Fibroblast of lung (primary cell): ENCODE data around the gene MT1HL1. TPM values are rescaled to one million over a fixed set of nuclear protein-coding genes. Genes with fewer than 3 reads are reported as not detected.

Experiments
- DNase-seq, 2 donors: peaks; one replicate each; pipeline versions ENCODE4 v3.0.0 to v3.0.0-alpha.2; 2010; ENCODE audit warnings: low read depth in 2 of 2
- H2AFZ ChIP-seq: 2 replicates; pipeline ENCODE4 v1.5.1; 2012; ENCODE audit warnings: low read length, control low read depth, inconsistent platforms
- H3K27ac ChIP-seq: 2 replicates; pipeline ENCODE4 v1.5.1; 2011; ENCODE audit warnings: low read length, control low read depth; ENCODE audit not compliant: insufficient read depth
- H3K27me3 ChIP-seq: 2 replicates; pipeline ENCODE4 v1.5.1; 2011; ENCODE audit warnings: mild to moderate bottlenecking, low read length; ENCODE audit not compliant: control insufficient read depth, insufficient read depth
- H3K36me3 ChIP-seq: 2 replicates; pipeline ENCODE4 v1.5.1; 2011; ENCODE audit warnings: low read length; ENCODE audit not compliant: control insufficient read depth, insufficient read depth
- H3K4me1 ChIP-seq: 2 replicates; pipeline ENCODE4 v1.5.1; 2011; ENCODE audit warnings: low read length; ENCODE audit not compliant: control insufficient read depth, insufficient read depth; ENCODE audit errors: extremely low read depth
- H3K4me2 ChIP-seq: 2 replicates; pipeline ENCODE4 v1.5.1; 2011; ENCODE audit warnings: low read length, control low read depth; ENCODE audit not compliant: insufficient read depth; ENCODE audit errors: extremely low read depth
- H3K4me3 ChIP-seq, 4 experiments: fragments of 200-600 bp in 1 of 4; sonication (generic) in 1 of 4; replicated peaks in 1 of 4; 2 replicates each; pipeline ENCODE4 v1.5.1; 2011 to 2016; ENCODE audit warnings: low read length in 4 of 4, low read depth in 3 of 4, mild to moderate bottlenecking in 3 of 4, control low read depth in 2 of 4, inconsistent platforms in 1 of 4, mixed read lengths in 1 of 4; ENCODE audit not compliant: insufficient read depth in 1 of 4; ENCODE audit errors: control extremely low read depth in 1 of 4
- H3K79me2 ChIP-seq: 2 replicates; pipeline ENCODE4 v1.5.1; 2012; ENCODE audit warnings: mild to moderate bottlenecking, low read length, inconsistent platforms; ENCODE audit not compliant: control insufficient read depth, insufficient read depth
- H3K9ac ChIP-seq: 2 replicates; pipeline ENCODE4 v1.5.1; 2011; ENCODE audit warnings: mild to moderate bottlenecking, low read length, control low read depth; ENCODE audit not compliant: insufficient read depth
- H3K9me3 ChIP-seq: 2 replicates; pipeline ENCODE4 v1.5.1; 2012; ENCODE audit warnings: low read depth, low read length; ENCODE audit not compliant: control insufficient read depth, insufficient read depth
- H4K20me1 ChIP-seq: 2 replicates; pipeline ENCODE4 v1.5.1; 2011; ENCODE audit warnings: low read length; ENCODE audit not compliant: control insufficient read depth, insufficient read depth; ENCODE audit errors: extremely low read depth
- EZH2 ChIP-seq: IDR thresholded peaks from 2 replicates; pipeline ENCODE4 v1.5.1; 2012; ENCODE audit warnings: low read length, control low read depth, mild to moderate bottlenecking; ENCODE audit errors: missing control alignments
- polyA plus RNA-seq, 2 donors: library from polyadenylated mRNA; depleted of rRNA in 1 of 2; stranded (reverse) in 1 of 2; unstranded in 1 of 2; fragments of >200 nt; gene quantifications; 2 replicates each; pipeline ENCODE4 v1.2.1, GENCODE V29; 2011 to 2012; ENCODE audit warnings: missing spikeins in 1 of 2
- total RNA-seq: library from RNA; depleted of rRNA; stranded (reverse); fragments of >200 nt; gene quantifications from 2 replicates; pipeline ENCODE4 v1.2.1, GENCODE V29; 2014
- TF ChIP-seq, protein P1 (sequence below), 2 donors: IDR thresholded peaks in 1 of 2; conservative IDR thresholded peaks in 1 of 2; 1 replicate in 1 of 2; 2 replicates in 1 of 2; pipeline ENCODE4 v1.5.1; 2011 to 2012; ENCODE audit warnings: low read length in 2 of 2, control low read depth in 1 of 2, inconsistent platforms in 1 of 2, low read depth in 1 of 2, mild to moderate bottlenecking in 1 of 2

The MT1HL1 gene
- total and polyA plus RNA-seq, 2 donors (not counting 1 experiment from before 2014, with no cell fraction given) = not detected

DNA sequence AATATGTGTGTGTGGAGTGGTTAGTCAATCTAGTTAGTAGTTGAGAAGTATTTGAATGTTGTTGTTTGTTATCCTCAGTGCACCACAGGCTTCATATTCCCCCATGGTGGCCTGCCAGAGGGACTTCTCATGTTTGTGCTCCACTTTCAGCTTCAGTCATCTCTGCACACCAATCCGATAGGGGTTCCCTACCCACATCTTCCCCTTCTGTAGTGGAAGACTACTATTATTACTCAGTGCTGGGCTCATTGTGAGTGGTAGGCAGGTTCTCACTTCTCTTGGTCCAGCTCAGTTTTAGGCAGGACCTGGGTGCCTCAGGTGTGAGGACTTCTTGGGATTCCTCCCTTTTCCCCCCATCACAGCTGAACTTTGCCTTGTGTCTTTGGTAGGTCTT, 14.2 kb downstream of the MT1HL1 start:
- Histone ChIP-seq H3K9ac (no peak overlapping the region), H3K27ac (no peak overlapping the region), H3K4me3 (no peak overlapping the region), H3K27me3 (no peaks in the 10 kb centered on the region), H3K36me3 (no peaks in the 10 kb centered on the region), H3K4me2 (no peak overlapping the region), H3K9me3 (no peaks in the 10 kb centered on the region), H2AFZ (no peak overlapping the region), H3K79me2 (no peaks in the 10 kb centered on the region), H3K4me1 (no peaks in the 10 kb centered on the region), H4K20me1 (no peaks in the 10 kb centered on the region)
- DNase-seq = no peak
- TF ChIP-seq, protein P1, sequence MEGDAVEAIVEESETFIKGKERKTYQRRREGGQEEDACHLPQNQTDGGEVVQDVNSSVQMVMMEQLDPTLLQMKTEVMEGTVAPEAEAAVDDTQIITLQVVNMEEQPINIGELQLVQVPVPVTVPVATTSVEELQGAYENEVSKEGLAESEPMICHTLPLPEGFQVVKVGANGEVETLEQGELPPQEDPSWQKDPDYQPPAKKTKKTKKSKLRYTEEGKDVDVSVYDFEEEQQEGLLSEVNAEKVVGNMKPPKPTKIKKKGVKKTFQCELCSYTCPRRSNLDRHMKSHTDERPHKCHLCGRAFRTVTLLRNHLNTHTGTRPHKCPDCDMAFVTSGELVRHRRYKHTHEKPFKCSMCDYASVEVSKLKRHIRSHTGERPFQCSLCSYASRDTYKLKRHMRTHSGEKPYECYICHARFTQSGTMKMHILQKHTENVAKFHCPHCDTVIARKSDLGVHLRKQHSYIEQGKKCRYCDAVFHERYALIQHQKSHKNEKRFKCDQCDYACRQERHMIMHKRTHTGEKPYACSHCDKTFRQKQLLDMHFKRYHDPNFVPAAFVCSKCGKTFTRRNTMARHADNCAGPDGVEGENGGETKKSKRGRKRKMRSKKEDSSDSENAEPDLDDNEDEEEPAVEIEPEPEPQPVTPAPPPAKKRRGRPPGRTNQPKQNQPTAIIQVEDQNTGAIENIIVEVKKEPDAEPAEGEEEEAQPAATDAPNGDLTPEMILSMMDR (conservative IDR thresholded peaks at IDR 0.05 in 1 of 2, IDR thresholded peaks at IDR 0.05 in 1 of 2; ENCODE audit: low read depth in 1 of 2, low read length in 2 of 2) = no peak
- no peak for TF ChIP-seq EZH2

GRCh38 chr1:236989290-236990051, 14.8 kb downstream of the MT1HL1 start:
- no peak overlapping the region for H3K4me3 ChIP-seq
- H4K20me1 ChIP-seq = no peaks in the 10 kb centered on the region
- H2AFZ ChIP-seq = no peak overlapping the region
- H3K4me1 ChIP-seq = no peaks in the 10 kb centered on the region
- no peak overlapping the region for H3K27ac ChIP-seq
- H3K9ac ChIP-seq = no peak overlapping the region
- no peak for DNase-seq
- H3K4me2 ChIP-seq = no peak overlapping the region
- no peaks in the 10 kb centered on the region for H3K36me3 ChIP-seq
- H3K27me3 ChIP-seq = no peaks in the 10 kb centered on the region
- H3K9me3 ChIP-seq = no peaks in the 10 kb centered on the region
- TF ChIP-seq EZH2 = no peak
- TF ChIP-seq, protein P1 (conservative IDR thresholded peaks at IDR 0.05 in 1 of 2, IDR thresholded peaks at IDR 0.05 in 1 of 2; ENCODE audit: low read depth in 1 of 2, low read length in 2 of 2) = no peak
- H3K79me2 ChIP-seq = no peaks in the 10 kb centered on the region

DNA sequence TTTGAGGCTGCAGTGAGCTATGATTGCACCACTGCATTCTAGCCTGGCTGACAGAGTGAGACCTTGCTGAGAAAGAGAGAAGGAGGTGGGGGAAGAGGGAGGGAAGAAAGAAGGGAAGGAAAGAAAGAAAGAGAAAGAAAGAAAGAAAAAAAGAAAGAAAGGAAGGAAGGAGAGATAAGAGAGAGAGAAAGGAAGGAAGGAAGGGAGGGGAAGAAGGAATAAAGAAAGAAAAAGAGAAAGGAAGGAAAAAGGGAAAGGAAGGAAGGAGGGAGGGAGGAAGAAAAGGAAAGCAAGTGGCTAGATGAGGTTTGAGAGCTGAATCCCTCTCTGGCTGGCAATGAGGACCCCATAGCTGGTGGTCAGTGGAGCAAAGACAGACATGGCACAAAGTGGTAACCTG, 20.4 kb downstream of the MT1HL1 start:
- Histone ChIP-seq H3K4me1 (no peaks in the 10 kb centered on the region), H3K9me3 (no peaks in the 10 kb centered on the region), H3K36me3 (no peaks in the 10 kb centered on the region), H3K4me3 (no peak overlapping the region), H4K20me1 (no peaks in the 10 kb centered on the region), H3K79me2 (no peaks in the 10 kb centered on the region), H2AFZ (no peak overlapping the region), H3K27me3 (no peaks in the 10 kb centered on the region), H3K4me2 (no peak overlapping the region), H3K9ac (no peak overlapping the region), H3K27ac (no peak overlapping the region)
- TF ChIP-seq, protein P1 (conservative IDR thresholded peaks at IDR 0.05 in 1 of 2, IDR thresholded peaks at IDR 0.05 in 1 of 2; ENCODE audit: low read depth in 1 of 2, low read length in 2 of 2) = no peak
- no peak for TF ChIP-seq EZH2
- no peak for DNase-seq
